K562 (cell line): ENCODE results near the gene MTRF1L. TPM values are rescaled to one million over a fixed set of nuclear protein-coding genes. Genes with fewer than 3 reads are reported as not detected.
A peak's percentile ranks its signal among the peaks of the same experiment; 100 is the strongest.

Experiments
- CBX1 ChIP-seq: sonication (generic); IDR thresholded peaks from 2 replicates; pipeline ENCODE4 v1.6.1; 2016; ENCODE audit warnings: antibody characterized with exemption, low read depth, mild to moderate bottlenecking
- CBX5 ChIP-seq: IDR thresholded peaks from 2 replicates; pipeline ENCODE4 v1.6.1; 2014; ENCODE audit warnings: low read depth, borderline replicate concordance
- CHD1 ChIP-seq: fragments of 200-600 bp; sonication (generic); IDR thresholded peaks from one replicate; pipeline ENCODE4 v1.6.1; 2012; ENCODE audit warnings: mild to moderate bottlenecking, moderate library complexity, low read length, inconsistent platforms
- CTBP1 ChIP-seq: fragments of 450-650 bp; IDR thresholded peaks from 2 replicates; pipeline ENCODE4 v1.6.1; 2016; ENCODE audit warnings: borderline replicate concordance
- EHMT2 ChIP-seq: fragments of 450-650 bp; IDR thresholded peaks from 2 replicates; pipeline ENCODE4 v1.6.1; 2018; ENCODE audit warnings: antibody characterized with exemption
- FOXK1 ChIP-seq: sonication (generic); formaldehyde crosslinking; IDR thresholded peaks from 2 replicates; pipeline ENCODE4 v1.8.0; 2022; ENCODE audit warnings: missing genetic modification reagents, mild to moderate bottlenecking, borderline replicate concordance
- HDGF ChIP-seq: fragments of 450-650 bp; IDR thresholded peaks from 2 replicates; pipeline ENCODE4 v1.6.1; 2016
- ILK ChIP-seq: fragments of 450-650 bp; IDR thresholded peaks from 2 replicates; pipeline ENCODE4 v1.6.1; 2016; ENCODE audit warnings: missing genetic modification characterization, low read depth, mild to moderate bottlenecking, missing compliant biosample characterization, moderate library complexity, borderline replicate concordance
- KAT7 ChIP-seq: sonication (generic); formaldehyde crosslinking; IDR thresholded peaks from 2 replicates; pipeline ENCODE4 v1.8.0; 2022; ENCODE audit warnings: missing genetic modification reagents, mild to moderate bottlenecking, borderline replicate concordance
- LCOR ChIP-seq: sonication (generic); formaldehyde crosslinking; IDR thresholded peaks from 2 replicates; pipeline ENCODE4 v1.8.0; 2022; ENCODE audit warnings: mild to moderate bottlenecking, missing genetic modification reagents
- NCOR1 ChIP-seq: fragments of 450-650 bp; IDR thresholded peaks from 2 replicates; pipeline ENCODE4 v1.6.1; 2016; ENCODE audit warnings: mild to moderate bottlenecking, moderate library complexity
- NEUROD1 ChIP-seq: fragments of 150-350 bp; IDR thresholded peaks from 2 replicates; pipeline ENCODE4 v1.6.1; 2014; ENCODE audit warnings: borderline replicate concordance, low read length, low read depth; ENCODE audit not compliant: partially characterized antibody
- STAG1 ChIP-seq: sonication (generic); formaldehyde crosslinking; IDR thresholded peaks from 2 replicates; pipeline ENCODE4 v1.5.0; 2020; ENCODE audit warnings: missing genetic modification reagents, borderline replicate concordance
- TCFL5 ChIP-seq: fragments of 250-450 bp; sonication (Bioruptor Pico); conservative IDR thresholded peaks from 2 replicates; pipeline ENCODE4 v1.6.1; 2021; ENCODE audit warnings: mild to moderate bottlenecking, moderate library complexity, matching md5 sums
- TOE1 ChIP-seq, 2 experiments: fragments of 450-650 bp in 1 of 2; sonication (generic) in 1 of 2; formaldehyde crosslinking in 1 of 2; IDR thresholded peaks; 2 replicates each; pipeline versions ENCODE4 v1.7.1 to v1.8.0; 2016 to 2022; ENCODE audit warnings: borderline replicate concordance in 2 of 2, mild to moderate bottlenecking in 2 of 2, antibody characterized with exemption in 1 of 2, inconsistent platforms in 1 of 2, low read depth in 1 of 2, missing genetic modification reagents in 1 of 2, moderate library complexity in 1 of 2
- ZBED1 ChIP-seq: IDR thresholded peaks from 2 replicates; pipeline ENCODE4 v1.6.1; 2014
- polyA plus RNA-seq, 8 experiments: library from polyadenylated mRNA; depleted of rRNA in 4 of 8; stranded (reverse) in 5 of 8; unstranded in 3 of 8; fragments of >200 nt; fragmentation: Nextera tagmentation in 2 of 8; fragmentation: Illumina TruSeq in 1 of 8; extraction: Ambion mirVana in 2 of 8; extraction: Trizol in 1 of 8; gene quantifications; 2 replicates each; pipeline versions ENCODE4 v1.2.1 to v1.2.3, GENCODE V29; 2011 to 2014; ENCODE audit warnings: inconsistent platforms in 1 of 8, missing spikeins in 1 of 8
- total RNA-seq, 7 experiments: library from RNA; depleted of rRNA in 6 of 7; stranded (reverse); fragments of >200 nt in 6 of 7; fragmentation: Illumina TruSeq in 2 of 7; extraction: Trizol in 2 of 7; gene quantifications; 2 replicates each; pipeline versions ENCODE4 v1.2.1 to v1.2.3, GENCODE V29; 2011 to 2021; ENCODE audit warnings: low replicate concordance in 1 of 7
- TF ChIP-seq, protein P1 (sequence below): sonication (generic); formaldehyde crosslinking; IDR thresholded peaks from 2 replicates; pipeline ENCODE4 v1.5.0; 2020; ENCODE audit warnings: missing genetic modification reagents
- TF ChIP-seq, protein P2 (sequence below): fragments of 250-450 bp; sonication (Bioruptor Pico); IDR thresholded peaks from 2 replicates; pipeline ENCODE4 v1.5.0; 2021
- TF ChIP-seq, protein P3 (sequence below): sonication (generic); formaldehyde crosslinking; IDR thresholded peaks from 2 replicates; pipeline ENCODE4 v1.8.0; 2023; ENCODE audit warnings: mild to moderate bottlenecking, missing genetic modification reagents
- TF ChIP-seq, protein P4 (sequence below), 2 experiments: fragments of 200-800 bp in 1 of 2; sonication (Bioruptor generic) in 1 of 2; sonication (generic) in 1 of 2; formaldehyde crosslinking in 1 of 2; IDR thresholded peaks in 1 of 2; conservative IDR thresholded peaks in 1 of 2; 2 replicates each; pipeline versions ENCODE4 v1.5.0 to v1.6.1; 2016 to 2020; ENCODE audit warnings: missing compliant biosample characterization in 1 of 2, missing genetic modification characterization in 1 of 2, missing genetic modification reagents in 1 of 2

Gene MTRF1L
- total and polyA plus RNA-seq, 9 of the 15 experiments (the other 6 are each of a cell fraction or from before 2014, with no cell fraction given), result 10.7 to 34.0 (median 30.2) TPM

DNA sequence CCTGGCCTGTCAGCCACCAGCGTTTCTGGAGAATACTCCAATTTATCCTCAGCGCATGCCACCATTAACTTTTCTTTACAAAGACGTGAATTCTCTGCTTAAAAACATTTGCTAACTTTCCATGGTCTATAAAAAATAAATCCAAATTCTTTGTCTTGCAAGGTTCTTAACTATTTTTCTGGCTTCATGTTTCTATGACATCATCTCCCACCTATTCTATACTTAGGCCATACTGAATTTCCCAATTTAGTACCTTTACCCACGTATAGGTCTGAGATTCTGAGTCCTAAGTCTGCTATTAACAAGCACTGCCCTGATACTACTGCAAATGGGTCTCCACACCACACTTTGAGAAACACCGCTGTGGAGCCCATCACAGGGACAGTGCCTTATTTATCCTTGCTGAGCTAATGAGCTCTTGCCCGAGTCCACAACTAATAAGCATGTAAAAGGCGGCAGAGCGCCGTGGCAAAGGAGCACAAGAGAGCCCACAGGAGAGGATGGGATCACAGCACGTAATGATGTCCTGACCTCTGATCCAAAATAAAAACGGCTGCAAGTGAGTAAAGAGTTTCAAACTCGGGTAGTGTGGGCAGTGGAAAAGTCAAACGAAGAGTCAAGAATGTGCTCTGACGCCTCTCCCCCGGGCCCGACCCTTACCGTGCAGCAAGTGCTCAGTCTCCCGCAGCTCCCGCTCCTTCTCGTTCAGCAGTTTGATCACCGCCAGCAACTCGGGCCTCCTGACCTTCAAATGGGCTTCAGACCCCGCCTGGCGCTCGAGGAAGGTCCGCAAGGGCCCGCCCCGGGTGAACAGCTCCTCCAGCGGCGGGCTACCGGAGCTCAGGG is 519 bp downstream of the MTRF1L start (continued):
- TF ChIP-seq CBX1 (no peak), HDGF (0 out of 2 replicates have a peak, but pooled peaks have one; percentile 36), FOXK1 (0 out of 2 replicates have a peak, but pooled peaks have one; percentile 30), LCOR (no peak), EHMT2 (no peak), STAG1 (CRISPR knock-in tag) (no peak), TOE1 (IDR thresholded peaks at IDR 0.05; ENCODE audit: borderline replicate concordance) (no peak), TOE1 (CRISPR knock-in tag; IDR thresholded peaks at IDR 0.05; ENCODE audit: borderline replicate concordance, low read depth) (0 out of 2 replicates have a peak, but pooled peaks have one; percentile 21), ZBED1 (no peak), CTBP1 (no peak), CBX5 (no peak), CHD1 (peak; percentile 48), NEUROD1 (no peak), NCOR1 (no peak), KAT7 (CRISPR knock-in tag) (peak; percentile 89; the same call in 1 of the 2 replicates), ILK (tag) (no peak), TCFL5 (CRISPR knock-in tag) (no peak)
- TF ChIP-seq, protein P1, sequence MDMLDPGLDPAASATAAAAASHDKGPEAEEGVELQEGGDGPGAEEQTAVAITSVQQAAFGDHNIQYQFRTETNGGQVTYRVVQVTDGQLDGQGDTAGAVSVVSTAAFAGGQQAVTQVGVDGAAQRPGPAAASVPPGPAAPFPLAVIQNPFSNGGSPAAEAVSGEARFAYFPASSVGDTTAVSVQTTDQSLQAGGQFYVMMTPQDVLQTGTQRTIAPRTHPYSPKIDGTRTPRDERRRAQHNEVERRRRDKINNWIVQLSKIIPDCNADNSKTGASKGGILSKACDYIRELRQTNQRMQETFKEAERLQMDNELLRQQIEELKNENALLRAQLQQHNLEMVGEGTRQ (CRISPR knock-in tag), result no peak
- TF ChIP-seq, protein P2, sequence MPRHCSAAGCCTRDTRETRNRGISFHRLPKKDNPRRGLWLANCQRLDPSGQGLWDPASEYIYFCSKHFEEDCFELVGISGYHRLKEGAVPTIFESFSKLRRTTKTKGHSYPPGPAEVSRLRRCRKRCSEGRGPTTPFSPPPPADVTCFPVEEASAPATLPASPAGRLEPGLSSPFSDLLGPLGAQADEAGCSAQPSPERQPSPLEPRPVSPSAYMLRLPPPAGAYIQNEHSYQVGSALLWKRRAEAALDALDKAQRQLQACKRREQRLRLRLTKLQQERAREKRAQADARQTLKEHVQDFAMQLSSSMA, result no peak
- TF ChIP-seq, protein P3, sequence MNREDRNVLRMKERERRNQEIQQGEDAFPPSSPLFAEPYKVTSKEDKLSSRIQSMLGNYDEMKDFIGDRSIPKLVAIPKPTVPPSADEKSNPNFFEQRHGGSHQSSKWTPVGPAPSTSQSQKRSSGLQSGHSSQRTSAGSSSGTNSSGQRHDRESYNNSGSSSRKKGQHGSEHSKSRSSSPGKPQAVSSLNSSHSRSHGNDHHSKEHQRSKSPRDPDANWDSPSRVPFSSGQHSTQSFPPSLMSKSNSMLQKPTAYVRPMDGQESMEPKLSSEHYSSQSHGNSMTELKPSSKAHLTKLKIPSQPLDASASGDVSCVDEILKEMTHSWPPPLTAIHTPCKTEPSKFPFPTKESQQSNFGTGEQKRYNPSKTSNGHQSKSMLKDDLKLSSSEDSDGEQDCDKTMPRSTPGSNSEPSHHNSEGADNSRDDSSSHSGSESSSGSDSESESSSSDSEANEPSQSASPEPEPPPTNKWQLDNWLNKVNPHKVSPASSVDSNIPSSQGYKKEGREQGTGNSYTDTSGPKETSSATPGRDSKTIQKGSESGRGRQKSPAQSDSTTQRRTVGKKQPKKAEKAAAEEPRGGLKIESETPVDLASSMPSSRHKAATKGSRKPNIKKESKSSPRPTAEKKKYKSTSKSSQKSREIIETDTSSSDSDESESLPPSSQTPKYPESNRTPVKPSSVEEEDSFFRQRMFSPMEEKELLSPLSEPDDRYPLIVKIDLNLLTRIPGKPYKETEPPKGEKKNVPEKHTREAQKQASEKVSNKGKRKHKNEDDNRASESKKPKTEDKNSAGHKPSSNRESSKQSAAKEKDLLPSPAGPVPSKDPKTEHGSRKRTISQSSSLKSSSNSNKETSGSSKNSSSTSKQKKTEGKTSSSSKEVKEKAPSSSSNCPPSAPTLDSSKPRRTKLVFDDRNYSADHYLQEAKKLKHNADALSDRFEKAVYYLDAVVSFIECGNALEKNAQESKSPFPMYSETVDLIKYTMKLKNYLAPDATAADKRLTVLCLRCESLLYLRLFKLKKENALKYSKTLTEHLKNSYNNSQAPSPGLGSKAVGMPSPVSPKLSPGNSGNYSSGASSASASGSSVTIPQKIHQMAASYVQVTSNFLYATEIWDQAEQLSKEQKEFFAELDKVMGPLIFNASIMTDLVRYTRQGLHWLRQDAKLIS (CRISPR knock-in tag), result peak; percentile 37; the same call in 1 of the 2 replicates
- TF ChIP-seq, protein P4, sequence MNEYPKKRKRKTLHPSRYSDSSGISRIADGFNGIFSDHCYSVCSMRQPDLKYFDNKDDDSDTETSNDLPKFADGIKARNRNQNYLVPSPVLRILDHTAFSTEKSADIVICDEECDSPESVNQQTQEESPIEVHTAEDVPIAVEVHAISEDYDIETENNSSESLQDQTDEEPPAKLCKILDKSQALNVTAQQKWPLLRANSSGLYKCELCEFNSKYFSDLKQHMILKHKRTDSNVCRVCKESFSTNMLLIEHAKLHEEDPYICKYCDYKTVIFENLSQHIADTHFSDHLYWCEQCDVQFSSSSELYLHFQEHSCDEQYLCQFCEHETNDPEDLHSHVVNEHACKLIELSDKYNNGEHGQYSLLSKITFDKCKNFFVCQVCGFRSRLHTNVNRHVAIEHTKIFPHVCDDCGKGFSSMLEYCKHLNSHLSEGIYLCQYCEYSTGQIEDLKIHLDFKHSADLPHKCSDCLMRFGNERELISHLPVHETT (CRISPR knock-in tag; conservative IDR thresholded peaks at IDR 0.05 in 1 of 2, IDR thresholded peaks at IDR 0.05 in 1 of 2), result peak in 1 of 2 experiments; percentile 82; a peak in 2 of 4 replicates
